Immature natural killer cell (primary cell): ENCODE results near the gene BGLAP. TPM values are rescaled to one million over a fixed set of nuclear protein-coding genes. Genes with fewer than 3 reads are reported as not detected.

ENCODE experiments used
- polyA plus RNA-seq, 3 donors: library from polyadenylated mRNA; unstranded; fragments of 300-500 nt; fragmentation: Illumina TruSeq; gene quantifications; one replicate each; pipeline ENCODE4 v1.2.3, GENCODE V29; 2021

The BGLAP gene
- polyA plus RNA-seq, 3 donors from 2014 or later = not detected

Other genes starting within 250 kb of the BGLAP start
- 100 to 1,000 TPM; 469 to 608 (median 563) TPM for gene SSR2, start 221.2 kb upstream of the BGLAP start, polyA plus RNA-seq
- gene UBQLN4, start 188.4 kb upstream of the BGLAP start, polyA plus RNA-seq = 10 to 100 TPM in 1 of 3 donors, 1 to 10 TPM in 2; 5.0 to 10.8 (median 7.6) TPM
- gene LAMTOR2, start 187.4 kb upstream of the BGLAP start, polyA plus RNA-seq = 100 to 1,000 TPM; 144 to 204 (median 160) TPM
- not detected for gene RAB25, start 181.0 kb upstream of the BGLAP start, polyA plus RNA-seq
- gene MEX3A, start 159.7 kb upstream of the BGLAP start, polyA plus RNA-seq = not detected
- gene LMNA, start 127.5 kb upstream of the BGLAP start, polyA plus RNA-seq = 10 to 100 TPM in 2 of 3 donors, 1 to 10 TPM in 1; 4.4 to 14.0 (median 10.3) TPM
- 10 to 100 TPM in 1 of 3 donors, 1 to 10 TPM in 2; 2.5 to 12.4 (median 3.2) TPM for gene SEMA4A, start 88.6 kb upstream of the BGLAP start, polyA plus RNA-seq
- gene SLC25A44, start 48.1 kb upstream of the BGLAP start, polyA plus RNA-seq = 10 to 100 TPM in 2 of 3 donors, 1 to 10 TPM in 1; 5.5 to 21.5 (median 12.1) TPM
- gene PMF1, start 29.2 kb upstream of the BGLAP start, polyA plus RNA-seq = 100 to 1,000 TPM in 2 of 3 donors, 10 to 100 TPM in 1; 67.3 to 122 (median 100) TPM
- gene PAQR6, start 5.9 kb downstream of the BGLAP start, polyA plus RNA-seq = 1 to 10 TPM; 1.3 to 2.5 (median 2.1) TPM
- 10 to 100 TPM in 1 of 3 donors, 1 to 10 TPM in 2; 3.8 to 29.4 (median 8.5) TPM for gene SMG5, start 40.6 kb downstream of the BGLAP start, polyA plus RNA-seq
- 1 to 10 TPM; 2.0 to 6.5 (median 2.7) TPM for gene TMEM79, start 42.1 kb downstream of the BGLAP start, polyA plus RNA-seq
- 10 to 100 TPM; 22.6 to 27.2 (median 26.3) TPM for gene GLMP, start 53.5 kb downstream of the BGLAP start, polyA plus RNA-seq
- gene VHLL, start 57.1 kb downstream of the BGLAP start, polyA plus RNA-seq = not detected
- 100 to 1,000 TPM; 174 to 225 (median 177) TPM for gene CCT3, start 96.1 kb downstream of the BGLAP start, polyA plus RNA-seq
- gene TSACC, start 96.3 kb downstream of the BGLAP start, polyA plus RNA-seq = under 1 TPM in 1 of 3 donors, not detected in 2; 0.62 TPM
- not detected for gene RHBG, start 127.0 kb downstream of the BGLAP start, polyA plus RNA-seq